SK-N-SH (cell line): ENCODE data around the gene SPON2.

Source experiments
- CHD2 ChIP-seq: fragments of 150-350 bp; IDR thresholded peaks from 2 replicates; pipeline ENCODE4 v1.6.1; 2018; ENCODE audit warnings: low read length; ENCODE audit not compliant: partially characterized antibody
- EP300 ChIP-seq, 2 experiments: IDR thresholded peaks; 2 replicates each; pipeline versions ENCODE4 v1.4.0 to v1.6.1; 2012; ENCODE audit warnings: borderline replicate concordance in 1 of 2, low read depth in 1 of 2, low read length in 1 of 2
- EZH2phosphoT487 ChIP-seq: fragments of 200-600 bp; sonication (generic); IDR thresholded peaks from 2 replicates; pipeline ENCODE4 v1.6.1; 2017; ENCODE audit warnings: low read depth, mixed run types, mild to moderate bottlenecking, antibody characterized with exemption, moderate library complexity, borderline replicate concordance
- FOXM1 ChIP-seq: IDR thresholded peaks from 2 replicates; pipeline ENCODE4 v1.4.0; 2012; ENCODE audit warnings: low read depth, mild to moderate bottlenecking
- JUND ChIP-seq: IDR thresholded peaks from 2 replicates; pipeline ENCODE4 v1.4.0; 2012
- MXI1 ChIP-seq: IDR thresholded peaks from 2 replicates; pipeline ENCODE4 v1.6.1; 2012; ENCODE audit warnings: mild to moderate bottlenecking, low read depth, low read length, improper control_type of control experiment
- RFX5 ChIP-seq: IDR thresholded peaks from 2 replicates; pipeline ENCODE4 v1.6.1; 2012; ENCODE audit warnings: mild to moderate bottlenecking, improper control_type of control experiment, low read length
- RXRA ChIP-seq: IDR thresholded peaks from 2 replicates; pipeline ENCODE4 v1.4.0; 2012; ENCODE audit warnings: low read depth, mild to moderate bottlenecking, borderline replicate concordance
- SMC3 ChIP-seq: IDR thresholded peaks from 2 replicates; pipeline ENCODE4 v1.6.1; 2012; ENCODE audit warnings: low read depth, low read length, improper control_type of control experiment
- TAF1 ChIP-seq: IDR thresholded peaks from 2 replicates; pipeline ENCODE4 v1.6.1; 2012; ENCODE audit warnings: low read depth, mild to moderate bottlenecking, low read length, moderate library complexity, borderline replicate concordance
- USF1 ChIP-seq: IDR thresholded peaks from 2 replicates; pipeline ENCODE4 v1.4.0; 2012; ENCODE audit warnings: low read depth, borderline replicate concordance
- TF ChIP-seq, protein P1 (sequence below): fragments of 200-600 bp; sonication (generic); IDR thresholded peaks from 2 replicates; pipeline ENCODE4 v1.6.1; 2017; ENCODE audit warnings: antibody characterized with exemption, mild to moderate bottlenecking, moderate library complexity
- TF ChIP-seq, protein P2 (sequence below): fragments of 150-350 bp; IDR thresholded peaks from 2 replicates; pipeline ENCODE4 v1.6.1; 2017; ENCODE audit warnings: antibody characterized with exemption, low read length, low read depth, borderline replicate concordance
- TF ChIP-seq, protein P3 (sequence below): IDR thresholded peaks from 2 replicates; pipeline ENCODE4 v1.6.1; 2012; ENCODE audit warnings: mild to moderate bottlenecking, low read depth, low read length, moderate library complexity

- TF ChIP-seq MXI1 (no peak), SMC3 (no peak), JUND (no peak), RFX5 (no peak), FOXM1 (no peak), EZH2phosphoT487 (no peak), CHD2 (no peak), TAF1 (no peak), EP300 (IDR thresholded peaks at IDR 0.05; ENCODE audit: borderline replicate concordance in 1 of 2, low read depth in 1 of 2, low read length in 1 of 2) (no peak), USF1 (no peak), RXRA (no peak)
- TF ChIP-seq, protein P1, sequence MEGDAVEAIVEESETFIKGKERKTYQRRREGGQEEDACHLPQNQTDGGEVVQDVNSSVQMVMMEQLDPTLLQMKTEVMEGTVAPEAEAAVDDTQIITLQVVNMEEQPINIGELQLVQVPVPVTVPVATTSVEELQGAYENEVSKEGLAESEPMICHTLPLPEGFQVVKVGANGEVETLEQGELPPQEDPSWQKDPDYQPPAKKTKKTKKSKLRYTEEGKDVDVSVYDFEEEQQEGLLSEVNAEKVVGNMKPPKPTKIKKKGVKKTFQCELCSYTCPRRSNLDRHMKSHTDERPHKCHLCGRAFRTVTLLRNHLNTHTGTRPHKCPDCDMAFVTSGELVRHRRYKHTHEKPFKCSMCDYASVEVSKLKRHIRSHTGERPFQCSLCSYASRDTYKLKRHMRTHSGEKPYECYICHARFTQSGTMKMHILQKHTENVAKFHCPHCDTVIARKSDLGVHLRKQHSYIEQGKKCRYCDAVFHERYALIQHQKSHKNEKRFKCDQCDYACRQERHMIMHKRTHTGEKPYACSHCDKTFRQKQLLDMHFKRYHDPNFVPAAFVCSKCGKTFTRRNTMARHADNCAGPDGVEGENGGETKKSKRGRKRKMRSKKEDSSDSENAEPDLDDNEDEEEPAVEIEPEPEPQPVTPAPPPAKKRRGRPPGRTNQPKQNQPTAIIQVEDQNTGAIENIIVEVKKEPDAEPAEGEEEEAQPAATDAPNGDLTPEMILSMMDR, result no peak
- TF ChIP-seq, protein P2, sequence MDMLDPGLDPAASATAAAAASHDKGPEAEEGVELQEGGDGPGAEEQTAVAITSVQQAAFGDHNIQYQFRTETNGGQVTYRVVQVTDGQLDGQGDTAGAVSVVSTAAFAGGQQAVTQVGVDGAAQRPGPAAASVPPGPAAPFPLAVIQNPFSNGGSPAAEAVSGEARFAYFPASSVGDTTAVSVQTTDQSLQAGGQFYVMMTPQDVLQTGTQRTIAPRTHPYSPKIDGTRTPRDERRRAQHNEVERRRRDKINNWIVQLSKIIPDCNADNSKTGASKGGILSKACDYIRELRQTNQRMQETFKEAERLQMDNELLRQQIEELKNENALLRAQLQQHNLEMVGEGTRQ, result no peak
- TF ChIP-seq, protein P3, sequence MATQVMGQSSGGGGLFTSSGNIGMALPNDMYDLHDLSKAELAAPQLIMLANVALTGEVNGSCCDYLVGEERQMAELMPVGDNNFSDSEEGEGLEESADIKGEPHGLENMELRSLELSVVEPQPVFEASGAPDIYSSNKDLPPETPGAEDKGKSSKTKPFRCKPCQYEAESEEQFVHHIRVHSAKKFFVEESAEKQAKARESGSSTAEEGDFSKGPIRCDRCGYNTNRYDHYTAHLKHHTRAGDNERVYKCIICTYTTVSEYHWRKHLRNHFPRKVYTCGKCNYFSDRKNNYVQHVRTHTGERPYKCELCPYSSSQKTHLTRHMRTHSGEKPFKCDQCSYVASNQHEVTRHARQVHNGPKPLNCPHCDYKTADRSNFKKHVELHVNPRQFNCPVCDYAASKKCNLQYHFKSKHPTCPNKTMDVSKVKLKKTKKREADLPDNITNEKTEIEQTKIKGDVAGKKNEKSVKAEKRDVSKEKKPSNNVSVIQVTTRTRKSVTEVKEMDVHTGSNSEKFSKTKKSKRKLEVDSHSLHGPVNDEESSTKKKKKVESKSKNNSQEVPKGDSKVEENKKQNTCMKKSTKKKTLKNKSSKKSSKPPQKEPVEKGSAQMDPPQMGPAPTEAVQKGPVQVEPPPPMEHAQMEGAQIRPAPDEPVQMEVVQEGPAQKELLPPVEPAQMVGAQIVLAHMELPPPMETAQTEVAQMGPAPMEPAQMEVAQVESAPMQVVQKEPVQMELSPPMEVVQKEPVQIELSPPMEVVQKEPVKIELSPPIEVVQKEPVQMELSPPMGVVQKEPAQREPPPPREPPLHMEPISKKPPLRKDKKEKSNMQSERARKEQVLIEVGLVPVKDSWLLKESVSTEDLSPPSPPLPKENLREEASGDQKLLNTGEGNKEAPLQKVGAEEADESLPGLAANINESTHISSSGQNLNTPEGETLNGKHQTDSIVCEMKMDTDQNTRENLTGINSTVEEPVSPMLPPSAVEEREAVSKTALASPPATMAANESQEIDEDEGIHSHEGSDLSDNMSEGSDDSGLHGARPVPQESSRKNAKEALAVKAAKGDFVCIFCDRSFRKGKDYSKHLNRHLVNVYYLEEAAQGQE, result no peak
These were observed 20.3 kb upstream of the SPON2 start for GRCh38 chr4:1192493-1193205.
